ENCODE results near the gene NEK10.
"Not testable (repeated sequence)": the region's sequence is repeated elsewhere in the genome, so short reads cannot be mapped to it uniquely, and the experiment has no call there.

Gene NEK10

GRCh38 chr3:27312044-27312668 is 57.0 kb downstream of the NEK10 start:
- peak; percentile 21 to 44 for DNase-seq (ENCODE audit: low read depth in 2 of 2)

- peak; percentile 64 to 65 for DNase-seq (ENCODE audit: low read depth in 2 of 2)
These were observed 57.8 kb downstream of the NEK10 start for GRCh38 chr3:27311400-27311799.

- no peak for DNase-seq (ENCODE audit: low read depth in 2 of 2)
These were observed 58.5 kb downstream of the NEK10 start for GRCh38 chr3:27310688-27311087.

- no peak for DNase-seq (ENCODE audit: low read depth in 2 of 2)
These were observed 61.6 kb downstream of the NEK10 start for GRCh38 chr3:27307566-27307965.

- DNase-seq (ENCODE audit: low read depth in 2 of 2): no peak
These were observed 66.3 kb downstream of the NEK10 start for GRCh38 chr3:27302891-27303290.

GRCh38 chr3:27298981-27299380 is 70.2 kb downstream of the NEK10 start:
- DNase-seq (ENCODE audit: low read depth in 2 of 2): not testable (repeated sequence)

- no peak for DNase-seq (ENCODE audit: low read depth in 2 of 2)
These were observed 75.2 kb downstream of the NEK10 start for GRCh38 chr3:27293939-27294338.

- no peak for DNase-seq (ENCODE audit: low read depth in 2 of 2)
These were observed 78.4 kb downstream of the NEK10 start for GRCh38 chr3:27290760-27291159.

- DNase-seq (ENCODE audit: low read depth in 2 of 2): peak; percentile 6 to 17
These were observed 79.3 kb downstream of the NEK10 start for GRCh38 chr3:27289769-27290413.

GRCh38 chr3:27287052-27287451 is 82.1 kb downstream of the NEK10 start:
- DNase-seq (ENCODE audit: low read depth in 2 of 2): no peak

- not testable (repeated sequence) for DNase-seq (ENCODE audit: low read depth in 2 of 2)
These were observed 82.7 kb downstream of the NEK10 start for GRCh38 chr3:27286467-27286866.

- DNase-seq (ENCODE audit: low read depth in 2 of 2): no peak
These were observed 83.5 kb downstream of the NEK10 start for GRCh38 chr3:27285668-27286067.

- no peak for DNase-seq (ENCODE audit: low read depth in 2 of 2)
These were observed 87.5 kb downstream of the NEK10 start for GRCh38 chr3:27281671-27282150.

GRCh38 chr3:27279123-27279522 is 90.1 kb downstream of the NEK10 start:
- DNase-seq (ENCODE audit: low read depth in 2 of 2): no peak

GRCh38 chr3:27278383-27279055 is 90.7 kb downstream of the NEK10 start:
- no peak for DNase-seq (ENCODE audit: low read depth in 2 of 2)

- DNase-seq (ENCODE audit: low read depth in 2 of 2): no peak
These were observed 93.7 kb downstream of the NEK10 start for GRCh38 chr3:27275441-27275990.

GRCh38 chr3:27271890-27272289 is 97.3 kb downstream of the NEK10 start:
- DNase-seq (ENCODE audit: low read depth in 2 of 2): no peak

- no peak for DNase-seq (ENCODE audit: low read depth in 2 of 2)
These were observed 114.3 kb downstream of the NEK10 start for GRCh38 chr3:27254896-27255295.

GRCh38 chr3:27253831-27254230 is 115.4 kb downstream of the NEK10 start:
- DNase-seq (ENCODE audit: low read depth in 2 of 2): peak; percentile 2 to 5

GRCh38 chr3:27253391-27253790 is 115.8 kb downstream of the NEK10 start:
- DNase-seq (ENCODE audit: low read depth in 2 of 2): no peak

- no peak for DNase-seq (ENCODE audit: low read depth in 2 of 2)
These were observed 116.5 kb downstream of the NEK10 start for GRCh38 chr3:27252646-27253045.

GRCh38 chr3:27244374-27244773 is 124.8 kb downstream of the NEK10 start:
- no peak for DNase-seq (ENCODE audit: low read depth in 2 of 2)

- no peak for DNase-seq (ENCODE audit: low read depth in 2 of 2)
These were observed 129.2 kb downstream of the NEK10 start for GRCh38 chr3:27239951-27240350.
